Articular chondrocyte of knee joint (primary cell): ENCODE data around the gene ALKBH1. TPM values are rescaled to one million over a fixed set of nuclear protein-coding genes. Genes with fewer than 3 reads are reported as not detected.

Source experiments
- small RNA-seq: library from RNA; depleted of rRNA; stranded (forward); fragments of <200 nt; gene quantifications from one replicate; pipeline ENCODE3, GENCODE V24; 2012
- total RNA-seq: library from RNA; depleted of rRNA; stranded (reverse); fragments of >200 nt; gene quantifications from 2 replicates; pipeline ENCODE4 v1.2.3, GENCODE V29; 2012

ALKBH1 gene, protein sequence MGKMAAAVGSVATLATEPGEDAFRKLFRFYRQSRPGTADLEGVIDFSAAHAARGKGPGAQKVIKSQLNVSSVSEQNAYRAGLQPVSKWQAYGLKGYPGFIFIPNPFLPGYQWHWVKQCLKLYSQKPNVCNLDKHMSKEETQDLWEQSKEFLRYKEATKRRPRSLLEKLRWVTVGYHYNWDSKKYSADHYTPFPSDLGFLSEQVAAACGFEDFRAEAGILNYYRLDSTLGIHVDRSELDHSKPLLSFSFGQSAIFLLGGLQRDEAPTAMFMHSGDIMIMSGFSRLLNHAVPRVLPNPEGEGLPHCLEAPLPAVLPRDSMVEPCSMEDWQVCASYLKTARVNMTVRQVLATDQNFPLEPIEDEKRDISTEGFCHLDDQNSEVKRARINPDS
- total RNA-seq, result 8.2 and 11.3 TPM in 2 replicates

DNA sequence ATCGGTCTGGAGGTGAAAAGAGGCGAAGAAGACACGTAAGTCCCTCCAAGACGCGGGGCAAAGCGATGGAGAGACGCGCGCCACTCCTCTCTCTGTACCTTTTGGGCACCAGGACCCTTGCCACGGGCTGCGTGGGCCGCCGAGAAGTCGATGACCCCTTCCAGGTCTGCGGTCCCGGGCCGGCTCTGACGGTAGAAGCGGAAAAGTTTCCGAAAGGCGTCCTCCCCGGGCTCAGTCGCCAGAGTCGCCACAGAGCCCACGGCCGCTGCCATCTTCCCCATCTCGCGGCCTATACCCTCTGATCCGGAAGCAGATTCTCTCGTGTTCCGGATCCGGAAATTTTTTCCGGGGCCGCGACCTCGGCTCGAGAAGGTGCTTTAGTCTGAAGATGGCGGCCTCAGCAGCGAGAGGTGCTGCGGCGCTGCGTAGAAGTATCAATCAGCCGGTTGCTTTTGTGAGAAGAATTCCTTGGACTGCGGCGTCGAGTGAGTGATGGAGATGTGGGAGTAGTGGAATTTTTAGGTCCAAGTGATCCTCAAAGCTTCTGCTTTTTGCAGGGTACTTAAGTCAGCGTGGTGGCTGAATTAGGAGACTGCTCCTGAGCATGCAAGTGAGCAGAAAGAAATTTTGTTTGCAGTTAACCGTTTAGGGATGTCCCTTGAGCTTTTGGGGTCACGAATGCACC is at the start of gene ALKBH1, which contains the start of gene SLIRP:
TSS of gene ALKBH1 (minus strand) at position 300 of the 685 bp plus-strand sequence. CDS start at position 281, 19 bp downstream.
TSS of gene SLIRP (plus strand) at position 380 of the 685 bp plus-strand sequence. CDS start at position 389, 9 bp downstream.

Small RNAs within 50 kb of the gene (small RNA-seq; reads per million reads assigned to genes)
- gene COX6CP11, result not detected

Other genes starting within 250 kb of the ALKBH1 start
- gene AHSA1, start 249.9 kb downstream of the ALKBH1 start, total RNA-seq, result 68.2 and 77.9 TPM in 2 replicates
- 0.13 and 0.22 TPM in 2 replicates for gene ISM2, start 209.2 kb downstream of the ALKBH1 start, total RNA-seq
- gene SPTLC2, start 91.4 kb downstream of the ALKBH1 start, total RNA-seq, result 60.4 and 71.3 TPM in 2 replicates
- 114 and 150 TPM in 2 replicates for gene SLIRP, start 80 bp upstream of the ALKBH1 start, total RNA-seq
- gene SNW1, start 53.1 kb upstream of the ALKBH1 start, total RNA-seq, result 57.1 and 57.7 TPM in 2 replicates
- gene ADCK1, start 92.1 kb upstream of the ALKBH1 start, total RNA-seq, result 4.6 and 4.8 TPM in 2 replicates